ENCODE measurements around the gene TWNK. TPM values are rescaled to one million over a fixed set of nuclear protein-coding genes. Genes with fewer than 3 reads are reported as not detected.

The TWNK gene
- total and polyA plus RNA-seq, 11 donors: 4.7 to 9.5 (median 5.8) TPM

- Histone ChIP-seq H3K36me3 (peaks cover 0 to 8% (median 6%) of the 10 kb centered on the region in 9 donors), H3K4me1 (peaks cover 0 to 54% (median 29%) of the 10 kb centered on the region in 12 donors), H3K9me3 (no peaks in the 10 kb centered on the region), H3K4me3 (no peak overlapping the region), H3K27me3 (peaks cover 0 to 4% (median 0%) of the 10 kb centered on the region in 9 donors), H3K27ac (peak overlapping the region in 11 of 12 donors; percentile 26 to 74 (median 61))
- TF ChIP-seq POLR2A (IDR thresholded peaks at IDR 0.05): no peak
- peak in 5 of 12 donors; percentile 13 to 32 (median 27) for TF ChIP-seq CTCF (IDR thresholded peaks at IDR 0.05)
- intact Hi-C loops (cut with DNase I): loop anchor here in 3 of 10 donors (1.0 to 5.0 kb wide), 4 partner anchors 13 to 449 kb away; partner anchors contain the start of genes LZTS2 (in 1 of the 3) and SEMA4G (in 1 of the 3)
- ATAC-seq (no peak), DNase-seq (peak in 1 of 5 donors; percentile 51)
- 52 to 63% (median 56%) methylated on average over 12 to 22 of the region's 22 CpGs for WGBS, 4 donors
Observed at GRCh38 chr10:101011517-101012423, 24.4 kb downstream of the TWNK start.

GRCh38 chr10:101012525-101013364 lies 25.4 kb downstream of the TWNK start:
- DNase-seq (peak; percentile 88 to 94 (median 90)), ATAC-seq (peak; percentile 84 to 94 (median 90))
- intact Hi-C loops (cut with DNase I): loop anchor here in 6 of 10 donors (1.0 to 5.0 kb wide), 7 partner anchors 14 to 450 kb away; partner anchors contain the start of genes LZTS2 (in 1 of the 6) and SEMA4G (in 1 of the 6)
- peaks cover 0 to 46% (median 24%) of the 10 kb centered on the region in 12 donors for H3K4me1 ChIP-seq
- TF ChIP-seq POLR2A (IDR thresholded peaks at IDR 0.05) (no peak), CTCF (IDR thresholded peaks at IDR 0.05) (peak; percentile 85 to 97 (median 93))
- WGBS, 4 donors: 16 to 19% (median 18%) methylated on average over 12 to 14 of the region's 14 CpGs
- no peaks in the 10 kb centered on the region for H3K36me3 ChIP-seq
- no peak overlapping the region for H3K4me3 ChIP-seq
- H3K27ac ChIP-seq: peak overlapping the region in 11 of 12 donors; percentile 26 to 74 (median 61)
- H3K9me3 ChIP-seq: no peaks in the 10 kb centered on the region
- H3K27me3 ChIP-seq: peaks cover 0 to 9% (median 3%) of the 10 kb centered on the region in 9 donors

- DNase-seq (no peak), ATAC-seq (no peak)
- 50 to 58% (median 57%) methylated on average over 9 of the region's 9 CpGs for WGBS, 4 donors
- peaks cover 0 to 40% (median 21%) of the 10 kb centered on the region in 12 donors for H3K4me1 ChIP-seq
- peaks cover 0 to 9% (median 3%) of the 10 kb centered on the region in 9 donors for H3K27me3 ChIP-seq
- no peak overlapping the region for H3K4me3 ChIP-seq
- peak overlapping the region in 10 of 12 donors; percentile 18 to 74 (median 58) for H3K27ac ChIP-seq
- TF ChIP-seq POLR2A (IDR thresholded peaks at IDR 0.05) (no peak), CTCF (IDR thresholded peaks at IDR 0.05) (no peak)
- H3K9me3 ChIP-seq: no peaks in the 10 kb centered on the region
- intact Hi-C loops (cut with DNase I): loop anchor here in 6 of 10 donors (1.0 to 5.0 kb wide), 6 partner anchors 15 to 451 kb away; partner anchors contain the start of genes LZTS2 (in 1 of the 6) and SEMA4G (in 1 of the 6)
- no peaks in the 10 kb centered on the region for H3K36me3 ChIP-seq
Observed at GRCh38 chr10:101013365-101013825, 26.1 kb downstream of the TWNK start.

Measured in heart left ventricle (tissue), 16 donors.